ENCODE data around the gene ALDH18A1.
A peak's percentile ranks its signal among the peaks of the same experiment; 100 is the strongest.

Gene ALDH18A1

DNA sequence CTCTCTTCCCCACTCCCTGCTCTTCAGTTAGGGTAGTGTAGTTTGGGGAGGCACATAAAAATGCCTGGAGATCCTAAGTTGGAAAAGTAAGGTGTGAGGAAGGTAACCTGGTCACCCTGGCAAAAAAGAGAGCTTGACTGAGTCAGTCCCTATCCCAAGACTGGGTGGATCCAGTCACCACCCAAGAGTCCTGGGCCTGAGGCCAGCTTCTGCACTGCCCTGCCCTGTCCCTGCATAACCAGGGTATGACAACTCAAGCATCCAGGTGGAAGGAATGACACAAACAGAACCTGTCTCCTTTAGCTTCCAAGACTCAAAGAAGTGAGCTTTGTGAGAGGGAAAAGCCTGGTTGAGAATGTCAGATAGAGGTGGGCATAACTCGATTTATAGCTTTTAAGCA lies 68.5 kb downstream of the ALDH18A1 start:
- DNase-seq (ENCODE audit: low read depth in 2 of 3, low spot score in 2 of 3), result no peak

DNA sequence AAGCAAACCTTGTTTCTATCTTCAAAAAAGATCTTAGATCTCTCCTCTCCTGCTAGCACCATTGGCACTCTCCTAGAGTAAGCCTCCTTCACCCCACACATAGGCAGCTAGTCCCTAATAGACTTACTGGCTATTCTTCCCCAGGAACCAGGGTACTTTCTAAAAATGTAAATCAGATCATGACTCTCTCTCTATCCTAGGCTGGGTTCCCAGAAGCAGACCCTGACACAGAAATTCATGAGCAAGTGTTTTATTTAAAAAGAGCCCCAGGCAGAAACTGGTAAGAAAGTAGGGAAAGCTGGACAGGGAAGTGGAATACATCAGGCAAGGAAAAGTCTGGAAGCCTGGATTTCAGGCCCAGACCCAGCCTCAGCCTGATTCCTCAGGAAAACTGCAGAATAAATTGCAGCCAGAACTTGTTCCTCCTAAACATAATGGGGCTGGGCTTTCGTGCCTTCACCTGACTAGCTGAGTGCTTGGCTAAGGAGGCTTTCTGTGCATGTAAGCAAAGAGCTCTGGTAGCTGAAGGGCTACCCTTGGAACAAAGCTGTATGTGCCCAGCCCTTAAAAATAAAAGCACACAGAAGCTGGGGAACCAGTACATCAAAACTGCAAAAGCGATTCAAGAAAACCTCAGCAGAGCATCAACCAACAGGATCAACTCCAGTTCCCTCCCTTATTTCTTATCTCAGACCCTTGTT lies 76.5 kb downstream of the ALDH18A1 start:
- no peak for DNase-seq (ENCODE audit: low read depth in 2 of 3, low spot score in 2 of 3)

DNA sequence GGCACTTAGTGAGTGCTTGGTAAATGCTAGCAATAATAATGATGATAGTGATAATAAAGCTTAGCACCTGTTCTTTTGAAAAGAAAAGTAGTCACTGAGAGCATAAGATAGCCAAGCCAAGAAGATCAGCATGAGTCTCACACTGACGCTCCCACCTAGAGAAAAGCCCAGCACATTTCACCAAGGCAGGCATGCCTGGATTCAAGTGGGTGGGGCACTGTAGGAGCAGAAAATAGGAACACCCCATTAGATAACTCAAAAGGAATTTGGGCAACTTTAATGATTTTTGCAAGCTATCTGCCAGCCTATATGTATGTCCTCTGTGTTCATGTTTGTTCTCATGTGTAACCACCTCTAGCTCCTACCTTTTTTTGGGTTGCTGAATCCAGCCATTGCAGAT lies 77.2 kb downstream of the ALDH18A1 start:
- no peak for DNase-seq (ENCODE audit: low read depth in 2 of 3, low spot score in 2 of 3)

DNA sequence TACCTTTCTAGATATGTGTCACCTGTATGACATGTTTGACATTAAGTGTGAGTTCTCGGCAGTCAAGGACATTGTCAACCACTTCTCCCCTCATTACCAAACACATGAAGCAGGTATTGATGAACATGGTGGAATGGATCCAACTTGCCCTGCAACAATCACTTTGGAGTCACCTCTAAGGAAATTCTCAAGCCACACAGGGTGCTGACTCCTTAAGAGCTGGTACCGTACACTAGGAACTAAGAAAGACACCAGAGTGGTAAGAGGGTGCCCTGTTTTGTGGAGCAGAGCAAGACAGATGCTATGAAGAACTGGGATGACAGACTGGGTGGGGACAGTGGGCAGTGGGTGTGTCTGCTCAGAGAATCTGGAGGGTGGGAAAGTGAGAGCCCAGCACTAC lies 77.9 kb downstream of the ALDH18A1 start:
- no peak for DNase-seq (ENCODE audit: low read depth in 2 of 3, low spot score in 2 of 3)

DNA sequence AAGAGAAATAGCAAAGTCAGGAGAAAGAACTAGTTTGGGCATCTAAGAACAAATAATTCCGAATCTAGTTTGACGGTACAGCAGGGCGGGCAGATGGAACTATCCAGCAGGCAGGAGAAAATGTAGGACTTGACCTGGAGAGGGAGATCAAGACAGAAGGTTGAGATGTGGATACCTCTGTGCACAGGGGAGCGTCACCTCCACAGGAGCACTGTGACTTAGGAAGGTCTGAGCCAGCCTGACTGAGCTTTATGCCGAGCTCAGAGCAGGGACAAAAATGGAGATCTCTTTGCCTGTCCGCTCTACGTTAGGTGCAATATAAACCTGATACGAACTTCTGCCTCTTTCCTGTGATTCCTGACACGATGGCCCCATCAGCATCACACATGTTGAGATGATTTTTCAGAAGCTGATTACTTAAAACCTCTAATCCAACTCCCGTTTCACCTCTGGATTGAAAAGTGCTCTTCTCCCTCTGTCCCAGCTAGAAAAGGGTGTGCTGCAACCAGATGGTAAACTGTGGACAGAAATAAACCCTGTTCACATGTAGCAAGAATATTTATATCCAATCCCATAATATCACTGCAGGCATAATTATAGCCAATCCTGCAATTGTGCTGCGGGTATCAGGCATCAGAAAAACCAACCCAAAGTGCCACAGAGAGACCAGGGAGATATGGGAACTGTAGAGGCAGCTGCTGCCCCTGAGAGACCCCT lies 81.7 kb downstream of the ALDH18A1 start:
- DNase-seq (ENCODE audit: low read depth in 2 of 3, low spot score in 2 of 3), result no peak

DNA sequence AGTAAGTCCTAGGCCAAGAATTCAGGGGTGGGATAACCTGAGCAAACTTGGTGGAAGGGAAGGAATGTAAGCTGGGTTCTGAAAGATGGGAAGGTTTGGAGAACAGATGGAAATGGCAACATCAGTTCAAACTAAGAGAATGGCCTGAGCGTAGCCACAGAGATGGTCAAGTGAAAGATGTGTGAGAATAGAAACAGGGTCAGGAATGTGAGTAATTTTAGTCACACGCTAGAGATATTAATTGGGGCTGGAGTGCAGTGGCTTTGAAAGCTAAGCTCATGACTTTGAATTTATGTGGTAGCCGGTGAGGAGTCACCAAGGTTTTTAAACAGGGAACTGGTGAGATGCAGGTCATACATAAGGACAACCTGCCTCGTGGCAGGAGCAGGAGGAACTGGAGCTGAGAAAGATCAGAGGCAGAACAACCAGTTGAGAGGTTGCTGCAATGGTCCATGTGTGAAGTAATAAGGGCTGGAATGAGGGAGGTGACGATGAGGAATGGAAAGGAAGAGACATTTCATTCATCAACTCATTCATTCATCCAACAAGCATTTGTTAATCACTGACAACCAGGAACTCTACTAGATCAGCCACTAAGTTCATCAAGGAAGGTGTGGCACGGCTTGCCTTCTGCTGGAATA lies 82.4 kb downstream of the ALDH18A1 start:
- DNase-seq (ENCODE audit: low read depth in 2 of 3, low spot score in 2 of 3), result no peak

DNA sequence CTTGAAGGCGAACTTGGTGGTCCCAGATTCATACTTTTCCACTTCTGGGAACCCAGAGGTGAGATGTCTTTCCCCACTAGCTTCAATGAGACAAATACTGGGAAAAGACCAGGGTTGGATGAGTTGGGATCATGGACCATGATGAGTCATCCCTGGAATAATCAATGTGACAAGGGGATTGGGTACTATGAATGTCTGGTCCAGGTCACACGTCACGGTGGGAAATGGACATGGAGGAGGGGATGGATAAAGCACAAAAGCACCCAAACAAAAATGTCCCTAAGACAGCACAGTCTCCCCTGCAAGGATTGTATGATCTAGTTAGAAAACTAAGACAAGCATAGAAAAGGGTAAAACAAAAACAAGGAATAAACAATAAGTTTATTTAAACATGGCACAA lies 83.0 kb downstream of the ALDH18A1 start:
- DNase-seq (ENCODE audit: low read depth in 2 of 3, low spot score in 2 of 3), result no peak

DNA sequence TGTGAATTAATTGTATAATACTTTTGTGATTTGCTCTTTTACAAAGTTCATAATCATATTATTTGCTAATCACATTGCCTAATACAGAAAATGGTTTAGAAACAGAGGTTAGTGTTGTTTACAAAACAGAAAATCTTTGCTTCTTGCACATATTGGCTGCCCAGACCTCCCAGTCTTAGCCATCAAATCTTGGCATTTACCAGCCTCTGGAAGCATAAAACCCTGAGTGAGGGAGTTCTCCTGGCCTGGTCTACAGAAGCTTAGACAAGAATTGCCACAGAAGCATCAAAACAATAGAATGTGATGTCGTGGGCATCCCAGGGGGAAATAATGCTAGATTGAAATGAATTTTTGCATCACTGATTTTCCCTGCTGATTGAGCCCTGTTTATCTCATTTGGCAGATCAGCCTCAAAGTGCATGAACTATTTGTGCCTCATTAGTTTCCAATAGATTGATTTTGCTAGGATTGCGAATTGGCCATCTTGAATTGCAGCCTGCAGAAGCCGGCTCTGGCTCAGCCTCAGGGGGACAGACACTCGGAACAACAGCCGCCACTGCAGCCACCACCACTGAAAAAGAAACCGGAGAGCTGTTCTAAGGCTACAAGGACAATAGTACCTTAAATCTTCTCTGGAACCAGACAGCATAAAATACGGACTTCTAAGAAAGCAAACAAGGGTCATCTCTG lies 84.2 kb downstream of the ALDH18A1 start:
- DNase-seq (ENCODE audit: low read depth in 2 of 3, low spot score in 2 of 3), result no peak

DNA sequence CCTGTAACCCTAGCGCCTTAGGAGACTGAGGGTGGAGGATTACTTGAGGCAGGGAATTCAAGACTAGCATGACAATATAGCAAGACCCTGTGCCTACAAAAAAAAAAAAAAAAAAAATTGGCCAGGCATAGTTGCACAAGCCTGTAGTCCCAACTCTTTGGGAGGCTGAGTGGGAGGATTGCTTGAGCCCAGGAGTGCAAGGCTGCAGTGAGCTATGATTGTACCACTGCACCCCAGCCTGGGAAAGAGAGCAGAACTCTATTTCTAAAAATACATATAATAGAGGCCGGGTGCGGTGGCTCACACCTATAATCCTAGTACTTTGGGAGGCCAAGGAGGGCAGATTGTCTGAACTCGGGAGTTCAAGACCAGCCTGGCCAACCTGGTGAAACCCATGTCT lies 85.1 kb downstream of the ALDH18A1 start:
- no peak for DNase-seq (ENCODE audit: low read depth in 2 of 3, low spot score in 2 of 3)

DNA sequence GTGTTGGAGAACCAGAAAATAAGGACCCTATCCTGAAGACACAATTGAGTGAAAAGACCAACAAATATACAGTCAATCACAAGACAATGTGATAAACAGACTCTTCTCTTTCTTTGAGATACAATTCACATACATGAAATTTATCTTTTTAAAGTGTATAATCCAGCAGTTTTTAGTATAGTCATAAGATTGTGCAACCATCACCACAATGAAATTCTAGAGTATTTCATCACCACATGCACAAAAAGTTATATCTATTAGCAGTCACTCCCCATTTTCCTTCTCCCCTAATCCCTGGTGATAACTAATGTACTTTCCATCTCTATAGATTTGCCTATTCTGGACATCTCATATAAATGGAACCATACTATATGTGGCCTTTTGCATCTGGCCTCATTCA lies 87.1 kb downstream of the ALDH18A1 start:
- no peak for DNase-seq (ENCODE audit: low read depth in 2 of 3, low spot score in 2 of 3)

DNA sequence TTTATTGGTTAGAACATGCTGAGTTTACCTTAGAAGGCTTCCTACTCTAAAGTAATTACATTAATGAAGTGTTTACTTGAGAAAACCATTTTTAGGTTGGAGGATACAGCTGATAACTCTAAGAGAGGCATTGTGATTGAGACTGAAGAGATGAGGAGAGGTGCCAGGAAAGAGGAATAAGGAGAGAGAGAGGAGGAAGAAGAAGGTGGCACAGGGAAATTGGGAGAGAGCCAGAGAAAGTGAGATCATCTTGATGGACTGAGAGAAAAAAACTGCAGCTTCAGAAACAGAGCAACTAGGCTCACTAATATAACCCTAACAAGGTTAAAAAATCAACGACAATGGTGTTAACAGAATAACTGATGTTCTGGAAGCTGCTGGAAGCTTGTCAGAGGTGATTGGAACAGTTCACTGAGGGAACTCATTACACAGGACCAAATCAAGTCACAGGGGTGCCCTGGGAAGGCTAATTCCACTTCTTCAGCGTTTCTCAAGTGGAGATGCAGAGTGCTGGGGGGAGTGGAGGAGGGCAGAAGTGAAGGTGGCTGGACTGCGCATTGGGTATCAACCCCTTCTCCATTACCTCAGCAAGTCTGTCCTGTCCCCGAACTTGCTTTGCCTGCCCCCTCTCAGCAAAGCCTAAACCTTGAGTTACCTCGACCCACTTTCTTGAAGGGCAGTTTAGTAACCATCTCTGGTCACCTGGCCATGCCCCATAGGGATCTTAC lies 88.4 kb downstream of the ALDH18A1 start:
- no peak for DNase-seq (ENCODE audit: low read depth in 2 of 3, low spot score in 2 of 3)

DNA sequence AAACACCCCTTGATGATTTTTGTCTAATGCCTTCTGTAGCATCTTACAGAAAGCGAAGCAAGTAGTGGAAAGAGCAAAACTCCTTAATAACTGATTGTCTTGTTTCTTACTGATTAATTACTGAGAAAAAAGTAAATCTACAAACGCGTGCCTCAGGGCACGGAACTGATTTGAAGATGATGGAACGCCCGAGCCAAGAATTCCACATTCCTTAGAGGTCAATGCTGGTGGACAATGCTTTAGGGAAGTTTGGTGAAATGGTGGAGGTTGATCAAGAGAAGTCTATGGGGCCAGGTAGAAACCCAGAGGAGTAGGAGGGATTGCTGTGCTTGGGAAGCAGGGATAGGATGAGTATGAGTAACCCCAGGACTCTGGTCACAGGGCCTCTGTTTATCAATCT lies 90.4 kb downstream of the ALDH18A1 start:
- no peak for DNase-seq (ENCODE audit: low read depth in 2 of 3, low spot score in 2 of 3)

DNA sequence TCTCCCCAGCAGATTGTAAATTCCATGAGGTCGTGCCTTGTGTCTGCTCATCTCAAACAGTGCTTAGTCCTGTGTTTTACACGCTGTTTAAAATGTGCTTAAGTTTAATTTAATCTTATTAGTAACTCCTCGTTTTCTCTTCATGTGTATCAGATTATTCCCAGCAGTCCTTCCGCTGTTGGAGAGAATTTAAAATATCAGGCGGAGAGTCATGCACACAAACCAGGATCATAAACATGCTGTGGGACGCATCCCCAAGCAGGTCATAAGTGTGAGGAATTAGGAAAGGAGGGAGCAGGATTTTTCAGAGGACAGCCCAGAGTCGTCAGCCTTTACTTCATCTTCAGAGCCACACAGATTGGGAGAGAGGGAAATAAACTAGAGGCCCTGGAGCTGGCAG lies 91.2 kb downstream of the ALDH18A1 start:
- no peak for DNase-seq (ENCODE audit: low read depth in 2 of 3, low spot score in 2 of 3)

DNA sequence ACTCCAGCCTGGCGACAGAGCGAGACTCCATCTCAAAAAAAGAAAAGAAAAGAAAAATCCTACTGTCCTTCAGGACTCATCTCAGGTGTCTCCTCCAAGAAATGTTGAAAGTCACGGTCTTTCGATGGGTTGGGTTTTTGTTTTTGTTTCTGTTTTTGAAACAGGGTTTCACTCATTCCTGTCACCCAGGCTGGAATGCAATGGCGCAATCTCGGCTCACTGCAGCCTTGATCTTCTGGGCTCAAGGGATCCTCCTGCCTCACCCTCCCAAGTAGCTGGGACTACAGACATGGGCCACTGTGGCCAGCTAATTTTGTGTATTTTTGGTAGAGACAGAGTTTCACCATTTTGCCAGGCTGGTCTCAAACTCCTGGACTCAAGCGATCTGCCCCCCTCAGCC lies 92.2 kb downstream of the ALDH18A1 start:
- DNase-seq (ENCODE audit: low read depth in 2 of 3, low spot score in 2 of 3), result no peak

DNA sequence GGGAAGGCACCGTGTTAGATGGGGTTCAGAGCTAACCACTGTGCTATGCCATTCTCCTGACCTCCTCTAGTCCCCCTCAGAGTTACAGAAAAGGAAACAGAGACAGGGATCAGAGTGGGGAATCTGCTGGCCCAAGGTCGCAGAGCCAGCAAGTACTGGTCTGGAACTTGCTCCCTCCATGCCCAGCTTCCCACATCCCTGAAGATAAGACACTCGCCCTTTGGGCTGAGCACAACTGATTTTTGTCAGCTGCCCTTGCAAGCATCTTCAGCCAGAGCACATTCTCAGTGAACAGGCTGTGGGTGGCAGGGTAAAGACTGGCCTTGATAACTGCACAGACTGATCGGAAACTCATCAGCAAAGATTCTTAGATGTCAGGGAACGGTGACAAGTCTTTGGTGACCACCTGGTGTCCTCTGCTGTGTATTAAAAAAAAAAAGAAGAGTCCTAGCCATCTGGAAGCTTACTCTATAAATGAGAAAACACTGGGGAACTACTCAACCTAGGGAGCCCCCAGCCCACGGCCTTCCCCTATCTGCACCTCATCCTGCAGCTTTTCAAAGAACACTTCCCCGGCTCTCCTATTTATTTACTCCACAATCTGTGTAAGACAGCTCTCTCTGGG lies 94.1 kb downstream of the ALDH18A1 start:
- DNase-seq (ENCODE audit: low read depth in 2 of 3, low spot score in 2 of 3), result no peak

DNA sequence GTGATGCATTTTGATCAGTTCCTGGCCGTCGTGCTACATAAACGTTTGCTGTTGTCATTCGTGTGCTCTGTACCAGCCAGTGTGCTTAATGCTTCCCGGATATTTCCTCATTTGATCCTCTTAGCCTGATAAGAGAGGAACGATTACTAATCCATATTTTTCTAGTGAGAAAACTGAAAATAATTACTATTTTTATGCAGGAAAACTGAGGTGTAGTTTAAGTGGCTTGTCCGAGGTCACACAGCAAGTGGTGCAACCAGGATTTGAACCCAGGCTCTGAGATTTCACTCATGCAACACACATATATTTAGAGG lies 94.7 kb downstream of the ALDH18A1 start:
- DNase-seq (ENCODE audit: low read depth in 2 of 3, low spot score in 2 of 3), result no peak

DNA sequence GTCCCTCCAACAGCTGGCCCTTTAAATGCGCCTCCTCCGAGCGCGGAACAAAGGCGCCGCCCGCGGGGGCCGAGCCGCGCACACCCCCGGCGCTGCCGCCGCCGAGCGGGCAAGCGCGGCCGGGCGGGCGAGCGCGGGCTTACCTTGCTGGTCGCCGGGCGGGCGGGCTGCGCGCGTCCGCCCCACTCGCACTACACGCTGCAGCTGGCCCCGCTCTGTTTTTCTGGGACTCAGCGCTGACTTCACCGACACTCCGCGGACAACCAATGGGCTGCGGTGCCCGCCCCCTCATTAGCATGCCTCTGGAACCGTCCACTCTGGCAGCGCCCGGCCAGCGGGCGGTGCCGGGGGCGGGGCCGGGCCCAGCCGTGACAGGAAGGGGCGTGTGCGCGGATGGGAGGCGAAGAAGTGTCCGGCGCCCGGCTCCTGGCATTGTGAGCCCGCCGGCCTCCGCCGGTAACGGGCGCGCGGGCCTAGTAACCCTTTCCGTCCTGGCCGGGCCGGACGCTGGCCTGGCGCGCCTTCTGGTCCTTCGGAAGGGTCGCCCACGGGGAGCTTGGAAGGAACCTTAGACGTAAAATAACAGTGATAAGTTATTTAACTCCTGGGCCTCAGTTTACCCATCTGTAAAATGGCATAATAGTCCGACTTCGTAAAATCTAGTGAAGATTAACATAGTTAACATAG lies 95.2 kb downstream of the ALDH18A1 start, which contains the start of gene SORBS1:
Gene SORBS1 (minus strand): TSS at position 195 of the 687 bp plus-strand sequence. CDS start 120,236 bp downstream, outside the sequence.
- DNase-seq (ENCODE audit: low read depth in 2 of 3, low spot score in 2 of 3), result peak; percentile 40 to 80 (median 64)

DNA sequence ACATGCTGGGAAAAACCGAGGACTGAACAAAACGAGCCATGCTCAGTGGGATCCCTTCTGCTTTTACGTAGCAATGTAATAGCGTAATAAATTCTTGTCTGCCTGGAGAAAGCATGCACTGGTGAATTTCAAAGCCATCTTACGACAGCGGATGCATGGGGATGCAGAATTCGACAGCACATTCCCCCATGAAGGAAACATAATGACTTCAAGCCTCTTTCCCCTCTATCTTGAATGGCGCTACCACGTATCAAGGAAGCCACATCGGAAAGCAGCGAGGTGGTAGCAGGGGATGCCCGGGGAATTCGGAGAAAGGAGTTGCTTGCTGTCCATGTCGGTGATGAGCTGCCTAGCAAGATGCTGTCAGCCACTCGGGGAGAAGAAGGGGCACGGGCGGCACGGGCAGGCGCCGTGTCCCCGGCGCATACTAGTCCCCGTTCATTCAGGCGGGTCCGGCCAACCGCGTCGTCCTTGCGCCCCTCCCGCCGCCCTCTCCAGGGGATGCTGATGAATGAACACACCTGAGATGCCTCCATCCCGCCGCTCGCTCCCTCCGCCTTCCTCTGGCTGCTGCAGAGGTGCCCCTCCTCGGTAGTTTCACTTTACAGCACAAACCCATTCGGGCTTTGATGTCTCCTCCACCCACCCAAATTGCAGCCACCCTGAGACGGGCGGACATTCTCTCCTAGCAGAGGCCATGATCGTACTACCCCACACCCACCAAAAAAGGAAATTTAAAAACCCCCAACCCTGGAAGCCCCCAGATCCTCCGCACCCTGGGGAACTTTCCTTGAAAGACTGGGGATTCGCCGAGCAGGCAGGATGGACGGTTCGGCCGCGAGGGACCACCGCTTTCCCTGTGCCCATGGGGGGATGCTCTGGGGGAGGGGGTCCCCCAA lies 96.0 kb downstream of the ALDH18A1 start:
- peak in 1 of 3 experiments; percentile 6 for DNase-seq (ENCODE audit: low read depth in 2 of 3, low spot score in 2 of 3)

DNA sequence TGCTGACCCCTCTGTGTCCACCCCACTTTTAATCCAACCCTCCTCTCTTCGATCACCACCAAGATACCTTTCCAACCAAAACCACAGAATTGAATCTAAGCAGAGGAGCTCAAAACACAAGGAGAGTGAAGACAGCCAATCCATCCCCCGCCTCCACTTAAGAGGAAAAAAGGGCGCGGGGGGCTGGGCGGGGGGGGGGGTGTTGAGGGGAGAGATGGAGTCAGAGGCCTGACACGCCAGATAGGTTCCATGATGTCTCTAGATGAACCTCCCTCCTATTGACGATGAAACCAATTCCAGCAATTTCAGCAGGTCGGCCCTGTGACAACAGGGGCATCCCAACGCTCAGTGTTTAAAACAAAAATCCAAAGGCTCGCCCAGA lies 96.6 kb downstream of the ALDH18A1 start:
- no peak for DNase-seq (ENCODE audit: low read depth in 2 of 3, low spot score in 2 of 3)
